ENCODE results near the gene TMIE. TPM values are rescaled to one million over a fixed set of nuclear protein-coding genes. Genes with fewer than 3 reads are reported as not detected.

TMIE gene
- total RNA-seq, 4 donors from 2014 or later: 0.33 to 1.2 (median 0.69) TPM; not detected in 1

DNA sequence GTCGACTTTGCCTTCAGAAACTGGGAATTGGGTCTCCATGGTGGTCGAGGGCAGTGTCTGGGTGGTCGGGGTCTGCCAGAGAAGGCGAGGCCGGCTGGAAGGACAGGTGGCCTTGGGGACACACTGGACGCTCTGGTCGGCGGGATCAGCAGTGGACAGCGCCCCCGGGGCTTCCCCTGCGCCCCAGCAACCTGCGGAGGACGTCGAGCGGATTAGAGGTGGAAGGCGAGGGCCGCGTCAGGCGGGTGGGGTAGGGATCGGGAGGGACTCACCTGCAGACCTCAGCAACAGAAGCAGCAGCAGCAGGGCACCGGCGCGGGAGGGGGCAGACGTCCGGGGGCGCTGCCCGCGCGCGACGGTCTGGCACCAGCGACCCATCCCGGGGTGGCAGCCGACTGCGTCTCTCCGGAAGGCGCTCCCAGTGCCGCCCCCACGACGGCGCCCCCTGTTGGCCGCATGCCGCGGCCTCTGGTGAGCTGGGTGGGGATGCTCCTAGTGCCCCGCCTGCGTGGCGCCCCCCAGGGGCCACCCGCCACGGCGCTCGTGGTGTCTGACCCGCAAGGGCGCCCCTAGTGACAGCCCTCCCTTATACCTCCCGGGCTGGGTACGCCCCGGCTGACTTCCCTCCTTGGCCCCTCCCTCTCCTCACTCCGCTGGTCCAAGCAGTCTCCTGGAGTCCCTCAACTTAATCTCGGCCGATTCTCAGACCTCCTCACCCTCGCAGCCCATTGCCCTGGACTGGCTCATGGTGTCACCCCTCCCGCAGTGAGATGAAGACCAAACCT is 16.4 kb downstream of the TMIE start, which contains the start of gene PRSS50:
Gene PRSS50, minus strand, starts transcription at position 423 of the 785 bp plus-strand sequence. Its CDS starts 45 bp downstream, at position 378.
- peak; percentile 17 for DNase-seq (ENCODE audit: extremely low spot score)
- no peak within 1 kb of the TSS for H3K4me3 ChIP-seq
- no peaks in the 10 kb centered on the region for H3K9me3 ChIP-seq
- 49% methylated on average over 23 of the region's 61 CpGs for WGBS
- intact Hi-C loops (cut with DNase I): no loop called here
- H3K4me1 ChIP-seq: peaks cover 0 to 7% (median 0%) of the 10 kb centered on the region in 4 donors
- H3K36me3 ChIP-seq: no peaks in the 10 kb centered on the region
- peaks cover 0 to 42% (median 4%) of the 10 kb centered on the region in 4 donors for H3K27me3 ChIP-seq
- TF ChIP-seq CTCF (IDR thresholded peaks at IDR 0.05) (peak in 1 of 3 experiments; percentile 17), EP300 (IDR thresholded peaks at IDR 0.05) (no peak)
- no peak within 1 kb of the TSS for H3K27ac ChIP-seq (replicated peaks in 1 of 4)

DNA sequence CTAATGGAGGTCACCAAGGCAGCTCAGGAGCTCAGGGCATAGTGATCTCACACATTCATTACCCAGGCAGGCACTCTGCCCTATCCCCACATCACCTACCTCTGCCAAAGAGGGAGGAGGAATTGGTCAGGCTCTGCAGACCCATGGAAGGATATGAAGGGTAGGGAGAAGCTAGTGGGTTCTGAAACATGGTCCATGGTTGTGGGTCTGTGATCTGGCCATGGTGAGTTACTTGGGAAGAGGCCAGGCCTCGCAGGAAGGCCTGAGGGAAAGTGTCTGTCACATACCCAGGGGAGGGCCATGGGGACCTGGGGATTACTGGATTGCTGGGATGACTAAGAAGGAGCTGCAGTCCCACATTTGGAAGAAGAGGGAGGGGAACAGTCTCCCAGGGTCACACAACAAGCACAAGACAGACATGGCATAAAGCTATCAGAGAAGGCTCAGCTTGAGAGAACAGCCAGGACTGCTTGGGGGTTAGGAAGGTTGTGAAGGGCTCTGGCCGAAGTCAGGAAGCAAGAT is 17.9 kb downstream of the TMIE start:
- TF ChIP-seq POLR2AphosphoS5 (IDR thresholded peaks at IDR 0.05): no peak
- TF ChIP-seq EP300 (IDR thresholded peaks at IDR 0.05): no peak
- TF ChIP-seq POLR2A (IDR thresholded peaks at IDR 0.05; ENCODE audit: low read depth): no peak
- no peak for TF ChIP-seq CTCF (IDR thresholded peaks at IDR 0.05)
- intact Hi-C loops (cut with DNase I): no loop called here
- Histone ChIP-seq H3K4me1 (peaks cover 0 to 7% (median 0%) of the 10 kb centered on the region in 4 donors), H3K27me3 (peaks cover 0 to 42% (median 4%) of the 10 kb centered on the region in 4 donors), H3K4me3 (no peak overlapping the region), H3K9me3 (no peaks in the 10 kb centered on the region), H3K36me3 (no peaks in the 10 kb centered on the region), H3K27ac (replicated peaks in 1 of 4) (no peak overlapping the region)
- 87% methylated on average over 2 of the region's 2 CpGs for whole genome bisulfite sequencing
- peak; percentile 88 for DNase-seq (ENCODE audit: extremely low spot score)

- Histone ChIP-seq H3K27ac (replicated peaks in 1 of 4) (no peak overlapping the region), H3K36me3 (no peaks in the 10 kb centered on the region), H3K4me1 (peaks cover 0 to 7% (median 0%) of the 10 kb centered on the region in 4 donors), H3K27me3 (peaks cover 0 to 42% (median 4%) of the 10 kb centered on the region in 4 donors), H3K4me3 (no peak overlapping the region), H3K9me3 (no peaks in the 10 kb centered on the region)
- intact Hi-C loops (cut with DNase I): no loop called here
- peak; percentile 89 for DNase-seq (ENCODE audit: extremely low spot score)
- TF ChIP-seq POLR2A (IDR thresholded peaks at IDR 0.05; ENCODE audit: low read depth): no peak
- TF ChIP-seq POLR2AphosphoS5 (IDR thresholded peaks at IDR 0.05): no peak
- no peak for TF ChIP-seq CTCF (IDR thresholded peaks at IDR 0.05)
- no peak for TF ChIP-seq EP300 (IDR thresholded peaks at IDR 0.05)
- WGBS: 86% methylated on average over 4 of the region's 4 CpGs
Measured at GRCh38 chr3:46719735-46720271, 18.6 kb downstream of the TMIE start.

DNA sequence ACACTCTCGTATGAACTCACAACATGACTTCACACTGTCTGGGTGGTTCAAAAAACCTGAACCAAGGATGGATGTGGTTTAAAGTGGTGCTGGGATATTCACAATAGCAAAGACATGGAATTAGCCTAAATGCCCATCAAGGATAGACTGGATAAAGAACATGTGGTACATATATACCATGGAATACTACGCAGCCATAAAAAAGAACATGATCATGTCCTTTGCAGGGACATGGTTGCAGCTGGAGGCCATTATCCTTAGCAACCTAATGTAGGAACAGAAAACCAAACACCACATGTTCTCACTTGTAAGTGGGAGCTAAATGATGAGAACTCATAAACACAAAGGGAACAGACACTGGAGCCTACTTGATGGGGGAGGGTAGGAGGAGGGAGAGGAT is 19.8 kb downstream of the TMIE start:
- H3K4me1 ChIP-seq: peaks cover 0 to 13% (median 0%) of the 10 kb centered on the region in 4 donors
- H3K9me3 ChIP-seq: no peaks in the 10 kb centered on the region
- 67% methylated on average over 2 of the region's 2 CpGs for WGBS
- intact Hi-C loops (cut with DNase I): no loop called here
- peaks cover 0 to 42% (median 4%) of the 10 kb centered on the region in 4 donors for H3K27me3 ChIP-seq
- no peaks in the 10 kb centered on the region for H3K36me3 ChIP-seq
- no peak overlapping the region for H3K27ac ChIP-seq (replicated peaks in 1 of 4)
- no peak overlapping the region for H3K4me3 ChIP-seq
- DNase-seq (ENCODE audit: extremely low spot score): no peak
- TF ChIP-seq CTCF (IDR thresholded peaks at IDR 0.05) (no peak), POLR2A (IDR thresholded peaks at IDR 0.05; ENCODE audit: low read depth) (no peak), POLR2AphosphoS5 (IDR thresholded peaks at IDR 0.05) (no peak), EP300 (IDR thresholded peaks at IDR 0.05) (no peak)
